DOHH2 (cell line): Measurements from ENCODE around the gene CPD.
"Not testable (repeated sequence)": the region's sequence is repeated elsewhere in the genome, so short reads cannot be mapped to it uniquely, and the experiment has no call there.

Source experiments
- EZH2phosphoT487 ChIP-seq: fragments of 200-600 bp; sonication (generic); IDR thresholded peaks from 2 replicates; pipeline ENCODE4 v1.6.1; 2017; ENCODE audit warnings: borderline replicate concordance, mild to moderate bottlenecking, antibody characterized with exemption, low read length, moderate library complexity, mixed read lengths
- TF ChIP-seq, protein P1 (sequence below): fragments of 200-600 bp; sonication (generic); IDR thresholded peaks from one replicate; pipeline ENCODE4 v1.5.1; 2014; ENCODE audit warnings: antibody characterized with exemption, mild to moderate bottlenecking, low read depth, low read length; ENCODE audit not compliant: poor library complexity, severe bottlenecking

DNA sequence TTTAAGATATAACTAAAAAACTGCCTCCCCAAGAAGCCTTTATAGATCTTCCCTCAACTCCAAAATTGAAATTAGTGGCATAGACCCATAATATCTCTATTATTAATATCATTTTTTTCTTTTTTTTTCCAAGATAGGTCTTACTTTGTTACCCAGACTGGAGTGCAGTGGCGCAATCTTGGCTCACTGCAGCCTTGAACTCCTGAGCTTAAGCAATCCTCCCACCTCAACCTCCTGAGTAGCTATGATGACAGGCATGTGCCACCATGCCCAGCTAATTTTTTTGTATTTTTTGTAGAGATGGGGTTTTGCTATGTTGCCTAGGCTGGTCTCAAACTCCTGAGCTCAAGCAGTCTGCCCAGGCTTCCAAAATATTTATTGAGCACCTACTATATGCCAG lies 39.3 kb downstream of the CPD start:
- TF ChIP-seq EZH2phosphoT487, result not testable (repeated sequence)
- TF ChIP-seq, protein P1, sequence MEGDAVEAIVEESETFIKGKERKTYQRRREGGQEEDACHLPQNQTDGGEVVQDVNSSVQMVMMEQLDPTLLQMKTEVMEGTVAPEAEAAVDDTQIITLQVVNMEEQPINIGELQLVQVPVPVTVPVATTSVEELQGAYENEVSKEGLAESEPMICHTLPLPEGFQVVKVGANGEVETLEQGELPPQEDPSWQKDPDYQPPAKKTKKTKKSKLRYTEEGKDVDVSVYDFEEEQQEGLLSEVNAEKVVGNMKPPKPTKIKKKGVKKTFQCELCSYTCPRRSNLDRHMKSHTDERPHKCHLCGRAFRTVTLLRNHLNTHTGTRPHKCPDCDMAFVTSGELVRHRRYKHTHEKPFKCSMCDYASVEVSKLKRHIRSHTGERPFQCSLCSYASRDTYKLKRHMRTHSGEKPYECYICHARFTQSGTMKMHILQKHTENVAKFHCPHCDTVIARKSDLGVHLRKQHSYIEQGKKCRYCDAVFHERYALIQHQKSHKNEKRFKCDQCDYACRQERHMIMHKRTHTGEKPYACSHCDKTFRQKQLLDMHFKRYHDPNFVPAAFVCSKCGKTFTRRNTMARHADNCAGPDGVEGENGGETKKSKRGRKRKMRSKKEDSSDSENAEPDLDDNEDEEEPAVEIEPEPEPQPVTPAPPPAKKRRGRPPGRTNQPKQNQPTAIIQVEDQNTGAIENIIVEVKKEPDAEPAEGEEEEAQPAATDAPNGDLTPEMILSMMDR, result not testable (repeated sequence)
